Endothelial cell of umbilical vein (primary cell): ENCODE results near the gene C7orf33.
"Not testable (repeated sequence)": the region's sequence is repeated elsewhere in the genome, so short reads cannot be mapped to it uniquely, and the experiment has no call there.

ENCODE experiments used
- CTCF ChIP-seq, 2 donors: IDR thresholded peaks; 1 replicate in 1 of 2; 2 replicates in 1 of 2; pipeline ENCODE4 v1.5.1; 2011; ENCODE audit warnings: low read length in 2 of 2, mild to moderate bottlenecking in 2 of 2, moderate library complexity in 2 of 2, control low read depth in 1 of 2, inconsistent platforms in 1 of 2, low read depth in 1 of 2; ENCODE audit not compliant: insufficient read depth in 1 of 2; ENCODE audit errors: extremely low read depth in 1 of 2
- EZH2 ChIP-seq: IDR thresholded peaks from 2 replicates; pipeline ENCODE4 v1.6.1; 2012; ENCODE audit warnings: borderline replicate concordance, low read depth, mild to moderate bottlenecking, moderate library complexity, low read length, inconsistent platforms; ENCODE audit not compliant: severe bottlenecking
- FOS ChIP-seq: IDR thresholded peaks from 2 replicates; pipeline ENCODE4 v1.6.1; 2011; ENCODE audit warnings: mild to moderate bottlenecking, low read length, moderate library complexity, borderline replicate concordance; ENCODE audit not compliant: insufficient read depth
- GATA2 ChIP-seq: IDR thresholded peaks from 2 replicates; pipeline ENCODE4 v1.7.0; 2011; ENCODE audit warnings: low read depth, mild to moderate bottlenecking, moderate library complexity, mixed read lengths, low read length; ENCODE audit not compliant: insufficient read length, insufficient read depth
- MAX ChIP-seq: IDR thresholded peaks from 2 replicates; pipeline ENCODE4 v1.6.1; 2011; ENCODE audit not compliant: insufficient read depth, insufficient read length
- MYC ChIP-seq: IDR thresholded peaks from one replicate; pipeline ENCODE4 v1.6.1; 2011; ENCODE audit warnings: mild to moderate bottlenecking, low read depth, low read length
- POLR2A ChIP-seq: IDR thresholded peaks from 2 replicates; pipeline ENCODE4 v1.6.1; 2012; ENCODE audit warnings: low read depth, mild to moderate bottlenecking, control low read depth, low read length
- POLR2AphosphoS5 ChIP-seq: IDR thresholded peaks from 2 replicates; pipeline ENCODE4 v1.6.1; 2012; ENCODE audit warnings: low read depth, mild to moderate bottlenecking, control low read depth, low read length, moderate library complexity; ENCODE audit not compliant: insufficient read depth

- TF ChIP-seq CTCF (IDR thresholded peaks at IDR 0.05; ENCODE audit: extremely low read depth in 1 of 2, insufficient read depth in 1 of 2, low read depth in 1 of 2, low read length in 2 of 2); POLR2A; MAX; POLR2AphosphoS5; FOS; EZH2; GATA2; MYC: not testable (repeated sequence)
Measured at GRCh38 chr7:148596354-148596753, 5.8 kb downstream of the C7orf33 start.
